GM18517 (cell line): Measurements from ENCODE around the gene APOL6.
"Not testable (repeated sequence)": the region's sequence is repeated elsewhere in the genome, so short reads cannot be mapped to it uniquely, and the experiment has no call there.

Source experiments
- ATAC-seq: cut with Tn5 transposase; IDR thresholded peaks from one replicate; pipeline ENCODE4 v1.9.1; 2021; ENCODE audit warnings: mild to moderate bottlenecking, moderate library complexity; ENCODE audit not compliant: unreplicated experiment

The APOL6 gene

GRCh38 chr22:35617137-35617755 lies 31.0 kb upstream of the APOL6 start, which contains the start of gene MB:
MB (minus strand) TSS chr22:35617329; CDS start chr22:35617257, 72 bp downstream.
- no peak for ATAC-seq

- no peak for ATAC-seq
Observed at GRCh38 chr22:35618427-35619223, 29.6 kb upstream of the APOL6 start.

GRCh38 chr22:35619336-35620094 lies 28.7 kb upstream of the APOL6 start:
- no peak for ATAC-seq

- ATAC-seq = no peak
Observed at GRCh38 chr22:35620624-35621251, 27.5 kb upstream of the APOL6 start.

- no peak for ATAC-seq
Observed at GRCh38 chr22:35621451-35621850, 26.8 kb upstream of the APOL6 start.

- no peak for ATAC-seq
Observed at GRCh38 chr22:35622191-35622913, 25.9 kb upstream of the APOL6 start.

GRCh38 chr22:35623885-35624284 lies 24.4 kb upstream of the APOL6 start:
- not testable (repeated sequence) for ATAC-seq

- no peak for ATAC-seq
Observed at GRCh38 chr22:35624547-35624946, 23.7 kb upstream of the APOL6 start.

GRCh38 chr22:35625763-35626432 lies 22.3 kb upstream of the APOL6 start:
- ATAC-seq = no peak

- no peak for ATAC-seq
Observed at GRCh38 chr22:35627267-35628041, 20.8 kb upstream of the APOL6 start.

GRCh38 chr22:35628732-35629131 lies 19.5 kb upstream of the APOL6 start:
- no peak for ATAC-seq

GRCh38 chr22:35629406-35630216 lies 18.6 kb upstream of the APOL6 start:
- ATAC-seq = no peak

- no peak for ATAC-seq
Observed at GRCh38 chr22:35630387-35630793, 17.9 kb upstream of the APOL6 start.

GRCh38 chr22:35630891-35631290 lies 17.4 kb upstream of the APOL6 start:
- no peak for ATAC-seq

GRCh38 chr22:35631597-35631996 lies 16.6 kb upstream of the APOL6 start:
- no peak for ATAC-seq

- no peak for ATAC-seq
Observed at GRCh38 chr22:35632935-35633334, 15.3 kb upstream of the APOL6 start.

- ATAC-seq = no peak
Observed at GRCh38 chr22:35633520-35633919, 14.7 kb upstream of the APOL6 start.

GRCh38 chr22:35634015-35634414 lies 14.2 kb upstream of the APOL6 start:
- ATAC-seq = no peak
